Peyer's patch (tissue), 4 donors: Measurements from ENCODE around the gene FYB1.

Source experiments
- POLR2A ChIP-seq, 2 donors: fragments of 450-650 bp; IDR thresholded peaks; one replicate each; pipeline ENCODE4 v1.5.1; 2017; ENCODE audit warnings: antibody characterized with exemption in 2 of 2, mild to moderate bottlenecking in 2 of 2, moderate library complexity in 2 of 2
- TF ChIP-seq, protein P1 (sequence below), 6 experiments: fragments of 450-650 bp in 4 of 6; fragments of 200-600 bp in 2 of 6; sonication (generic) in 1 of 6; IDR thresholded peaks; one replicate each; pipeline ENCODE4 v1.5.1; 2017 to 2019; ENCODE audit warnings: antibody characterized with exemption in 6 of 6, mild to moderate bottlenecking in 3 of 6, moderate library complexity in 1 of 6

DNA sequence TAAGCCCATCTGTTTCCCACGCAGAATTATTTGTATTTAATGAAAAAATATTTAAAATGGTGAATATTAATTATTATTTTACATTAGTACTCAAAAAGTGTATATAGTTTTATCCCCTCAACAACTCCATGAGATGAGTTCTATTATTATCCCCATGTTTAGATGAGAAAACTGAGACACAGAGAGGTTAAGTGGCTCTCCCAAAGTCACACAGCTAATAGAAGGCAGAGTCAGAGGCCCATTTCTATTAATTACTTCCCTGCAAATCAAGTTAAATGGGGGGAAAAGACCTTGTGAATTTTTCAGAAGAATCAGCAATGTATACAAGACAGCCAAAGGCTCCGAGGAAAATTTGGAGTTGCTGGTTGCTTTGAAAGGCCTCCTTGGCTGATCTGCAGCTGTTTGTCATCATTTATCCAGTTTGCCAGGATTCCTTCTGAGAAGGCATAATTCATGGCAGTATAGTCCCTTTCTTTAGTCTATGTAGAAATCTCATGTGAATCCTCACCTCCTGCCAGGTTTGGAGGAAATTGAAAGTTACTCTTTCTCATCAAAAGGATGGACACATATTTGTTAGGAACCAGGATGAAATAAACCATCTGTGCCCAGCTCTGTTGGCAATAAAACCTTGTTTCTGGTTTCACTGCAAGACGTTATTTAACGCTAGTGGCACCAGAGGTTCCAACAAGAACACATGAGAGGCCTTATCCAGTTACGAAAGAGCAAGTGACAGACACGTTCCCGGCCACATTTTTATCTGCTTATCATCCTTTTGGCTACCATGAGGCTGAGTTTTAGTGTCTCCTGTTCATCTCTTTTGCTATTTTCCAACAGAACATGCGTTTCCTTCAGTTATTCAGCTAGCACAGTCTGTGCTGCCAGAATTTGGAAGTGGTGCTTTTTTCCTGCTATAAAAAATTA is 621 bp downstream of the FYB1 start:
- TF ChIP-seq, protein P1, sequence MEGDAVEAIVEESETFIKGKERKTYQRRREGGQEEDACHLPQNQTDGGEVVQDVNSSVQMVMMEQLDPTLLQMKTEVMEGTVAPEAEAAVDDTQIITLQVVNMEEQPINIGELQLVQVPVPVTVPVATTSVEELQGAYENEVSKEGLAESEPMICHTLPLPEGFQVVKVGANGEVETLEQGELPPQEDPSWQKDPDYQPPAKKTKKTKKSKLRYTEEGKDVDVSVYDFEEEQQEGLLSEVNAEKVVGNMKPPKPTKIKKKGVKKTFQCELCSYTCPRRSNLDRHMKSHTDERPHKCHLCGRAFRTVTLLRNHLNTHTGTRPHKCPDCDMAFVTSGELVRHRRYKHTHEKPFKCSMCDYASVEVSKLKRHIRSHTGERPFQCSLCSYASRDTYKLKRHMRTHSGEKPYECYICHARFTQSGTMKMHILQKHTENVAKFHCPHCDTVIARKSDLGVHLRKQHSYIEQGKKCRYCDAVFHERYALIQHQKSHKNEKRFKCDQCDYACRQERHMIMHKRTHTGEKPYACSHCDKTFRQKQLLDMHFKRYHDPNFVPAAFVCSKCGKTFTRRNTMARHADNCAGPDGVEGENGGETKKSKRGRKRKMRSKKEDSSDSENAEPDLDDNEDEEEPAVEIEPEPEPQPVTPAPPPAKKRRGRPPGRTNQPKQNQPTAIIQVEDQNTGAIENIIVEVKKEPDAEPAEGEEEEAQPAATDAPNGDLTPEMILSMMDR (IDR thresholded peaks at IDR 0.05), result no peak
- no peak for TF ChIP-seq POLR2A (IDR thresholded peaks at IDR 0.05)
